Ovary (tissue), 9 donors: Measurements from ENCODE around the gene METTL21A. TPM values are rescaled to one million over a fixed set of nuclear protein-coding genes. Genes with fewer than 3 reads are reported as not detected.
"Not testable (repeated sequence)": the region's sequence is repeated elsewhere in the genome, so short reads cannot be mapped to it uniquely, and the experiment has no call there.

ENCODE experiments used
- DNase-seq, 5 donors: peaks; one replicate each; pipeline ENCODE4 v3.0.0-alpha.2; 2019 to 2020
- H3K27ac ChIP-seq, 2 donors: fragments of 200-600 bp; one replicate each; pipeline versions ENCODE4 v1.5.1 to v1.8.0; 2019 to 2022
- H3K27me3 ChIP-seq: fragments of 200-600 bp; one replicate; pipeline ENCODE4 v1.8.0; 2022
- H3K36me3 ChIP-seq: fragments of 200-600 bp; sonication (generic); one replicate; pipeline ENCODE4 v1.5.1; 2019
- H3K4me1 ChIP-seq: one replicate; pipeline ENCODE4 v1.8.1; 2013; ENCODE audit warnings: mild to moderate bottlenecking, moderate library complexity; ENCODE audit not compliant: insufficient read depth
- H3K4me3 ChIP-seq: fragments of 200-600 bp; sonication (generic); one replicate; pipeline ENCODE4 v1.5.1; 2017
- H3K9me3 ChIP-seq, 2 donors: fragments of 200-600 bp in 1 of 2; sonication (generic) in 1 of 2; one replicate each; pipeline versions ENCODE4 v1.5.1 to v1.8.1; 2013 to 2019; ENCODE audit warnings: mild to moderate bottlenecking in 1 of 2, moderate library complexity in 1 of 2
- CTCF ChIP-seq, 3 donors: fragments of 450-650 bp in 2 of 3; fragments of 200-600 bp in 1 of 3; IDR thresholded peaks; one replicate each; pipeline versions ENCODE4 v1.5.1 to v1.8.0; 2016 to 2022; ENCODE audit warnings: antibody characterized with exemption in 3 of 3, mild to moderate bottlenecking in 1 of 3
- EP300 ChIP-seq: sonication (generic); formaldehyde crosslinking; IDR thresholded peaks from one replicate; pipeline ENCODE4 v1.6.1; 2017; ENCODE audit warnings: antibody characterized with exemption
- POLR2A ChIP-seq: fragments of 450-650 bp; IDR thresholded peaks from one replicate; pipeline ENCODE4 v1.6.1; 2017; ENCODE audit warnings: antibody characterized with exemption, mild to moderate bottlenecking, moderate library complexity
- WGBS, 3 donors: extraction: QIAGEN DNeasy Blood & Tissue Kit in 1 of 3; methylation state at CpG; one replicate each; pipeline versions ENCODE4 v1.1.5 to v1.1.7; 2013 to 2017; 5-methylcytosine and 5-hydroxymethylcytosine counted together
- intact Hi-C, 4 donors: fragments of 100-400 bp; cut with DNase I; formaldehyde crosslinking; loops; one replicate each; pipeline versions ENCODE4 v1.11.0 to v1.15.1; 2022 to 2023
- polyA plus RNA-seq, 2 donors: library from polyadenylated mRNA; stranded (reverse); fragments of 200-250 nt in 1 of 2; fragments of 350-450 nt in 1 of 2; fragmentation: Illumina TruSeq in 1 of 2; extraction: RNeasy Lipid Tissue Mini Kit (QIAGEN cat#74804) in 1 of 2; gene quantifications; one replicate each; pipeline ENCODE4 v1.2.3, GENCODE V29; 2013 to 2014
- total RNA-seq, 7 donors: library from RNA; depleted of rRNA in 2 of 7; stranded (reverse); fragments of >200 nt in 2 of 7; fragmentation: NEBNext Ultra II Directional in 3 of 7; extraction: Animal tissue kit (Norgen Biotek cat#: 25700) in 3 of 7; gene quantifications; one replicate each; pipeline versions ENCODE4 v1.1.0 to v1.2.4, GENCODE V29; 2016 to 2023
- donor health status: DM: no; HTN: no; CAD: no; lungs with moderate emphysema.
- donor health status: DM: no; HTN: no; CAD: no.
- donor health status: Bipolar disorder and iron deficiency.
- donor health status: DM: yes; HTN: yes; CAD: no.
- donor health status: DM: no; HTN: no; CAD: no.
- donor health status: DM: yes; HTN: yes; CAD: no.

METTL21A gene
- total and polyA plus RNA-seq, 9 donors = 8.3 to 32.9 (median 11.2) TPM

GRCh38 chr2:207658156-207658555, 33.0 kb upstream of the METTL21A start:
- TF ChIP-seq POLR2A (no peak), EP300 (no peak), CTCF (IDR thresholded peaks at IDR 0.05) (no peak)
- H3K36me3 ChIP-seq = no peaks in the 10 kb centered on the region
- no peak overlapping the region for H3K4me3 ChIP-seq
- H3K27me3 ChIP-seq = no peaks in the 10 kb centered on the region
- H3K9me3 ChIP-seq = no peaks in the 10 kb centered on the region
- 74 to 83% (median 81%) methylated on average over 4 of the region's 4 CpGs for WGBS, 3 donors
- DNase-seq = no peak
- intact Hi-C loops = no loop called here
- H3K27ac ChIP-seq = no peak overlapping the region
- no peaks in the 10 kb centered on the region for H3K4me1 ChIP-seq

- no peaks in the 10 kb centered on the region for H3K27me3 ChIP-seq
- intact Hi-C loops = no loop called here
- H3K36me3 ChIP-seq = no peaks in the 10 kb centered on the region
- no peak for DNase-seq
- TF ChIP-seq CTCF (IDR thresholded peaks at IDR 0.05) (no peak), EP300 (no peak), POLR2A (no peak)
- H3K4me1 ChIP-seq = no peaks in the 10 kb centered on the region
- no peak overlapping the region for H3K27ac ChIP-seq
- H3K9me3 ChIP-seq = no peaks in the 10 kb centered on the region
- no peak overlapping the region for H3K4me3 ChIP-seq
- 34 to 62% (median 57%) methylated on average over 4 of the region's 4 CpGs for WGBS, 3 donors
These were observed 29.8 kb upstream of the METTL21A start for GRCh38 chr2:207655000-207655399.

- H3K27me3 ChIP-seq, DNase-seq, H3K4me3 ChIP-seq, H3K27ac ChIP-seq, H3K4me1 ChIP-seq, H3K9me3 ChIP-seq, intact Hi-C loops, H3K36me3 ChIP-seq: not testable (repeated sequence)
- WGBS, 3 donors = 91 to 95% (median 93%) methylated on average over 7 of the region's 7 CpGs
These were observed 21.4 kb upstream of the METTL21A start for GRCh38 chr2:207646582-207646981.

GRCh38 chr2:207643892-207644291, 18.7 kb upstream of the METTL21A start:
- WGBS, 3 donors = 93 to 100% (median 97%) methylated on average over 1 of the region's 1 CpG
- Histone ChIP-seq H3K27me3 (no peaks in the 10 kb centered on the region), H3K4me1 (no peaks in the 10 kb centered on the region), H3K4me3 (no peak overlapping the region), H3K9me3 (no peaks in the 10 kb centered on the region), H3K27ac (no peak overlapping the region), H3K36me3 (no peaks in the 10 kb centered on the region)
- intact Hi-C loops = no loop called here
- no peak for DNase-seq
- TF ChIP-seq POLR2A (no peak), EP300 (no peak), CTCF (IDR thresholded peaks at IDR 0.05) (no peak)

GRCh38 chr2:207640661-207641060, 15.5 kb upstream of the METTL21A start:
- H3K36me3 ChIP-seq = no peaks in the 10 kb centered on the region
- H3K9me3 ChIP-seq = no peaks in the 10 kb centered on the region
- no peak for DNase-seq
- intact Hi-C loops = no loop called here
- H3K27ac ChIP-seq = no peak overlapping the region
- 74 to 79% (median 79%) methylated on average over 1 of the region's 1 CpG for WGBS, 3 donors
- H3K27me3 ChIP-seq = no peaks in the 10 kb centered on the region
- no peaks in the 10 kb centered on the region for H3K4me1 ChIP-seq
- TF ChIP-seq CTCF (IDR thresholded peaks at IDR 0.05) (no peak), EP300 (no peak), POLR2A (no peak)
- no peak overlapping the region for H3K4me3 ChIP-seq
